ENCODE results near the gene GNA12. TPM values are rescaled to one million over a fixed set of nuclear protein-coding genes. Genes with fewer than 3 reads are reported as not detected.

Gene GNA12
- total and polyA plus RNA-seq, 4 experiments from 2014 or later, result 4.4 to 16.6 (median 12.6) TPM

GRCh38 chr7:2866601-2867000, 22.5 kb upstream of the GNA12 start:
- peak overlapping the region in 3 of 7 donors; percentile 25 to 70 (median 35) for H3K27ac Mint-ChIP-seq
- no peaks in the 10 kb centered on the region for H3K27me3 Mint-ChIP-seq
- ChIA-PET POLR2A (ENCODE audit: partially characterized antibody) (interaction anchor here (1.1 to 1.3 kb wide), 2 partner anchors 22 to 113 kb away, joined by 3 to 4 read pairs; no protein-coding TSS in a partner anchor), CTCF (ENCODE audit: partially characterized antibody) (interaction anchor here (1.0 to 4.7 kb wide), 15 partner anchors 12 to 1030 kb away, joined by 3 to 49 read pairs (median 6); no protein-coding TSS in a partner anchor)
- DNase-seq, result no peak
- peaks cover 35 to 57% (median 46%) of the 10 kb centered on the region in 4 donors for H3K4me1 Mint-ChIP-seq
- Histone ChIP-seq H3K36me3 (ENCODE audit: insufficient read depth, low read length) (no peaks in the 10 kb centered on the region), H3K4me1 (ENCODE audit: insufficient read depth, low read length) (peaks cover 58% of the 10 kb centered on the region), H3K27ac (ENCODE audit: low read depth, low read length) (no peak overlapping the region), H3K4me3 (ENCODE audit: low read length in 2 of 2) (no peak overlapping the region), H3K27me3 (ENCODE audit: insufficient read depth, low read length) (no peaks in the 10 kb centered on the region), H3K9me3 (ENCODE audit: control insufficient read depth in 1 of 2, low read length in 2 of 2) (no peaks in the 10 kb centered on the region)
- peaks cover 0 to 3% (median 0%) of the 10 kb centered on the region in 8 donors for H3K9me3 Mint-ChIP-seq
- no peak overlapping the region for H3K4me3 Mint-ChIP-seq
- intact Hi-C loops (cut with micrococcal nuclease), result loop anchor here (5.0 to 10.0 kb wide), 3 partner anchors 88 to 806 kb away; partner anchors contain the start of gene SDK1
- peaks cover 0 to 2% of the 10 kb centered on the region in 2 donors for H3K36me3 Mint-ChIP-seq

DNA sequence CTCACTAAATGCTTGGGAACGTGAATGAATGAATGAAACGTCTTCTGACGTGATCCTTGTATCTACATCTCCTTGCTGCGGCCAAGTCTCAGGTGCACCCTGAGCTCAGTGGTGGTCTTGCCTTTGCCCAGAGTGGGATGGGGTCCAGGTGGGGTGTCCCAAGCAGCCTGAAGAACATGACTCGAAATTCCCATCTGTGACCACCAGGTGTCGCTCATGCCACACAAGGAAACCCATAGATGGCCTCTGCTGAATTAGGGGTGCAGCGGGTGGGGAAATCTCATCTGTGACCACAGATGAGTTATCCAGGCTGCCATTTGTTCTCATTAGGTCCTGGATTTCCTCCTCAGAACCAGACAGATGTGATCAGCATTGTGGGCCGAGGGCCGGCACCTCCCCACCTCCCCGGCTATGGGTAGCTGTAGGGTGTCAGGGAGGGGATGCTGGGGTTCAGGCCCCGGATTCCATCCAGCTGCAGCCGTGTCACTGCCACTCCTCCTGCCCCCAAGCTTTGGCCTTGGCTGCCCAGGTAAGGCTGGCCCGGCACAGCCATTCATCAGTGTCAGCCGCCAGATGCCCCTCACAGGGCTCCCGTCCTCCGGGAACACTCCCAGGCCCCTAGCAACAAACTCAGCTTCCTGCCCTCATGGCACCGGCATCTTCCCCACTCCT, 21.0 kb upstream of the GNA12 start:
- H3K36me3 Mint-ChIP-seq, result peaks cover 0 to 2% of the 10 kb centered on the region in 2 donors

DNA sequence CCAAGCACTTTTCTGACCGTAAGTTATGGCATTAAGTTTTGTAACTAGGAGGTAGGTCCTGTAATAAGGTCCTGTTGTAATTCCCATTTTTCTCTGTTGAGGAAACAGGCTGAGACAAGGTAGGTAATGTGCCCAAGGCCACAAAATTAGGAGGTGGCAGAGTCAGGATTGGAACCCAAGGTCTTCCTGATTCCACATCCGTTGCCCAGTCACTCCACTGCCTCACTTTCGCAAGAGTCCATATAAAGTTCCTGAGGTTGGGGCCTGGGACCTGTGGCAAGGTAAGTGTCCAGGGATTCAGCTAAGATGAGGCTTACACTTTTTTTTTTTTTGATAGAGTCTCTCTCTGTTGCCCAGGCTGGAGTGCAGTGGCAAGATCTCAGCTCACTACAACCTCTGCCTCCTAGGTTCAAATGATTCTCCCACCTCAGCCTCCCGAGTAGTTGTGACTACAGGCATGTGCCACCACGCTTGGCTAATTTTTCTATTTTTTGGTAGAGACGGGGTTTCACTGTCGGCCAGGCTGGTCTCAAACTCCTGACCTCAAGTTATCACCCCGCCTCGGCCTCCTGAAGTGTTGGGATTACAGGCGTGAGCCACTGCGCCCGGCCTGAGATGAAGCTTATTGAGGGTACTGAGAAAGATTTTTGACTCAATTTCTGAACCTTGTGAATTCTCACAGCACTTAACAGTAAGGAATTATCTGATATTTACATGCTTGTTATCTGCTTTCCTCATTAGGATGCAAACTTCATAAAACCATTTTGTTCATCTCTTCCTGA, 20.3 kb upstream of the GNA12 start:
- Histone ChIP-seq H3K27me3 (ENCODE audit: insufficient read depth, low read length) (no peaks in the 10 kb centered on the region), H3K4me1 (ENCODE audit: insufficient read depth, low read length) (peaks cover 36% of the 10 kb centered on the region), H3K36me3 (ENCODE audit: insufficient read depth, low read length) (no peaks in the 10 kb centered on the region), H3K4me3 (ENCODE audit: low read length in 2 of 2) (peak overlapping the region in 1 of 2 donors; percentile 42), H3K9me3 (ENCODE audit: control insufficient read depth in 1 of 2, low read length in 2 of 2) (no peaks in the 10 kb centered on the region), H3K27ac (ENCODE audit: low read depth, low read length) (no peak overlapping the region)
- H3K4me3 Mint-ChIP-seq, result peak overlapping the region; percentile 38 to 88 (median 80)
- POLR2A ChIA-PET (ENCODE audit: partially characterized antibody), result interaction anchor here (1.0 to 1.1 kb wide), 2 partner anchors 105 to 154 kb away, joined by 3 read pairs; no protein-coding TSS in a partner anchor
- peak in 1 of 5 donors; percentile 17 for DNase-seq
- H3K9me3 Mint-ChIP-seq, result peaks cover 0 to 3% (median 0%) of the 10 kb centered on the region in 8 donors
- peak overlapping the region in 6 of 7 donors; percentile 56 to 97 (median 94) for H3K27ac Mint-ChIP-seq
- intact Hi-C loops (cut with micrococcal nuclease), result loop anchor here (5.0 to 10.0 kb wide), 3 partner anchors 90 to 440 kb away; partner anchors contain the start of gene SDK1
- H3K27me3 Mint-ChIP-seq, result no peaks in the 10 kb centered on the region
- H3K4me1 Mint-ChIP-seq, result peaks cover 21 to 35% (median 31%) of the 10 kb centered on the region in 4 donors
- H3K36me3 Mint-ChIP-seq, result peaks cover 0 to 4% of the 10 kb centered on the region in 2 donors
- CTCF ChIA-PET (ENCODE audit: partially characterized antibody), result interaction anchor here (0.7 to 4.7 kb wide), 30 partner anchors 10 to 1033 kb away, joined by 3 to 49 read pairs (median 4); no protein-coding TSS in a partner anchor

More for the DNA sequence above, 21.0 kb upstream of the GNA12 start:
- peaks cover 44% of the 10 kb centered on the region for H3K4me1 ChIP-seq (ENCODE audit: insufficient read depth, low read length)
- Mint-ChIP-seq H3K27ac (peak overlapping the region; percentile 45 to 94 (median 78)), H3K4me3 (peak overlapping the region in 7 of 8 donors; percentile 64 to 85 (median 75)), H3K9me3 (peaks cover 0 to 3% (median 0%) of the 10 kb centered on the region in 8 donors), H3K4me1 (peaks cover 26 to 43% (median 34%) of the 10 kb centered on the region in 4 donors), H3K27me3 (no peaks in the 10 kb centered on the region)
- no peak overlapping the region for H3K4me3 ChIP-seq (ENCODE audit: low read length in 2 of 2)
- no peaks in the 10 kb centered on the region for H3K9me3 ChIP-seq (ENCODE audit: control insufficient read depth in 1 of 2, low read length in 2 of 2)
- H3K27ac ChIP-seq (ENCODE audit: low read depth, low read length), result no peak overlapping the region
- H3K36me3 ChIP-seq (ENCODE audit: insufficient read depth, low read length), result no peaks in the 10 kb centered on the region
- intact Hi-C loops (cut with micrococcal nuclease), result loop anchor here (1.0 to 10.0 kb wide), 6 partner anchors 90 to 807 kb away; partner anchors contain the start of gene SDK1
- CTCF ChIA-PET (ENCODE audit: partially characterized antibody), result interaction anchor here (0.6 to 4.7 kb wide), 37 partner anchors 11 to 1032 kb away, joined by 3 to 49 read pairs (median 4); no protein-coding TSS in a partner anchor
- peak; percentile 61 to 71 (median 69) for DNase-seq
- POLR2A ChIA-PET (ENCODE audit: partially characterized antibody), result interaction anchor here (0.5 to 1.4 kb wide), 4 partner anchors 13 to 155 kb away, joined by 3 to 5 read pairs (median 3); no protein-coding TSS in a partner anchor
- H3K27me3 ChIP-seq (ENCODE audit: insufficient read depth, low read length), result no peaks in the 10 kb centered on the region

DNA sequence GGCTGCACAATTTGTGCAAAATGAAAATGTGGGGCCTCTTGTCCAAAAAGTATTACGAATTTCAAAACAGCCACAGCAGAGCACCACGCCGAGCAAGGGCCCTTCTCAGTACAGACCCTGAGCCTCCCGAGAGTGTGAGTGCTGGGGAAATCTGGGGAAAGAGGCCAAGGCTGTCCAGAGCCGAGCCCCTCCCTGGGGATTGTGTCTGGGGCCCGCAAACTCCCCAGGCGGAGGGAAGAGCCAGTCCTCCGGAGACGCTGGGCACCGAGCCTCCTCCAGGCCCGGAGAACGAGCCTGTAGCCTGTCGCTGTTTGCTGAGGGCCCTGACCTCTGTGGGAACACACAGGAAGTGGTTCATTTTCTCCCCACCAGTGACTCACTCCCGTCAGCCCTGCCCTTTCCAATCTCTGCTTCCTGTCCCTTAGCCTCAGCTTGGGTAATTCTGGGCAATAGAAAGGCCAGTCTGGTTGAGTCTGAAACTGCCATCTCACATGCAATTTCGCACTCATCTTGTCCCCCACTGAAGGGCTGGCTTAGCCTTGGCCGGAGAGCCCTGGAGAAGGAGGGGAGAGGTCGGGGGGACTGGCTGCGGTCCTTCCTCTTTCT, 19.5 kb upstream of the GNA12 start:
- Mint-ChIP-seq H3K27ac (peak overlapping the region; percentile 56 to 97 (median 94)), H3K36me3 (peaks cover 0 to 4% of the 10 kb centered on the region in 2 donors), H3K4me3 (peak overlapping the region; percentile 64 to 88 (median 78)), H3K4me1 (peaks cover 15 to 28% (median 24%) of the 10 kb centered on the region in 4 donors), H3K27me3 (no peaks in the 10 kb centered on the region), H3K9me3 (peaks cover 0 to 3% (median 0%) of the 10 kb centered on the region in 8 donors)
- DNase-seq, result peak; percentile 57 to 79 (median 64)
- CTCF ChIA-PET (ENCODE audit: partially characterized antibody), result interaction anchor here (0.7 to 4.7 kb wide), 10 partner anchors 18 to 809 kb away, joined by 3 to 49 read pairs (median 4); no protein-coding TSS in a partner anchor
- Histone ChIP-seq H3K4me3 (ENCODE audit: low read length in 2 of 2) (peak overlapping the region in 1 of 2 donors; percentile 42), H3K9me3 (ENCODE audit: control insufficient read depth in 1 of 2, low read length in 2 of 2) (no peaks in the 10 kb centered on the region), H3K4me1 (ENCODE audit: insufficient read depth, low read length) (peaks cover 28% of the 10 kb centered on the region), H3K27ac (ENCODE audit: low read depth, low read length) (peak overlapping the region; percentile 54), H3K36me3 (ENCODE audit: insufficient read depth, low read length) (no peaks in the 10 kb centered on the region), H3K27me3 (ENCODE audit: insufficient read depth, low read length) (no peaks in the 10 kb centered on the region)
- intact Hi-C loops (cut with micrococcal nuclease), result loop anchor here (5.0 to 10.0 kb wide), 3 partner anchors 91 to 441 kb away; partner anchors contain the start of gene SDK1
- POLR2A ChIA-PET (ENCODE audit: partially characterized antibody), result no interaction called here

DNA sequence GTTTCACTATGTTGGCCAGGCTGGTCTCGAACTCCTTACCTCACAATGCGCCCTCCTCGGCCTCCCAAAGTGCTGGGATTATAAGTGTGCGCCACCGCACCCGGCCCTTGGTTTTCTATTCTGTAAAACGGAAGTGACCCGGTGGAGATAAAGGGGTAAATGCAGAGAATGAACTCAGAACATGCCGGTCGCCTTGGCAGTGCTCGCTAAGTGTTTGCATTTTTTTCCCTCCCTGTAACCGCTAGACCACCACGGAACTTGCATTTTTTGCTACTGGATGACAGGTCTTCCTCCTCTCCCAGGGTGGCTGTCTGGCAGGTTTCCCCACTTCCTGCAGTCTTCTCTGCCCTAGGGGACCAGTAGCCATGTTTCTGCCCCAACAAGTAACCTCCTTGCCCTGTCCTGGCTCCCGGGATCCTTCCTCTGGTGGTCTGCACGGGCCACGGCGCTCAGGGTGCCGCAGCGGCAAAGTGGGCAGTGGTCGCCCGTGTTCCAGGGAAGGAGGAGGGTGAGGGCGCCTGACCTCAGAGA, 18.8 kb upstream of the GNA12 start:
- Histone ChIP-seq H3K9me3 (ENCODE audit: control insufficient read depth in 1 of 2, low read length in 2 of 2) (no peaks in the 10 kb centered on the region), H3K4me1 (ENCODE audit: insufficient read depth, low read length) (peaks cover 26% of the 10 kb centered on the region), H3K27me3 (ENCODE audit: insufficient read depth, low read length) (no peaks in the 10 kb centered on the region), H3K36me3 (ENCODE audit: insufficient read depth, low read length) (no peaks in the 10 kb centered on the region), H3K27ac (ENCODE audit: low read depth, low read length) (peak overlapping the region; percentile 54), H3K4me3 (ENCODE audit: low read length in 2 of 2) (no peak overlapping the region)
- Mint-ChIP-seq H3K9me3 (peaks cover 0 to 3% (median 0%) of the 10 kb centered on the region in 8 donors), H3K36me3 (peaks cover 0 to 4% of the 10 kb centered on the region in 2 donors), H3K4me1 (peaks cover 15 to 28% (median 24%) of the 10 kb centered on the region in 4 donors), H3K4me3 (peak overlapping the region in 6 of 8 donors; percentile 3 to 84 (median 66)), H3K27me3 (no peaks in the 10 kb centered on the region), H3K27ac (peak overlapping the region; percentile 19 to 96 (median 70))
- ChIA-PET POLR2A (ENCODE audit: partially characterized antibody) (no interaction called here), CTCF (ENCODE audit: partially characterized antibody) (no interaction called here)
- no peak for DNase-seq
- intact Hi-C loops (cut with micrococcal nuclease), result loop anchor here (5.0 to 10.0 kb wide), 3 partner anchors 92 to 442 kb away; partner anchors contain the start of gene SDK1

GRCh38 chr7:2861509-2861908, 17.4 kb upstream of the GNA12 start:
- no peaks in the 10 kb centered on the region for H3K9me3 ChIP-seq (ENCODE audit: control insufficient read depth in 1 of 2, low read length in 2 of 2)
- no peak overlapping the region for H3K4me3 Mint-ChIP-seq
- no peak overlapping the region for H3K27ac Mint-ChIP-seq
- H3K27me3 ChIP-seq (ENCODE audit: insufficient read depth, low read length), result no peaks in the 10 kb centered on the region
- no peak for DNase-seq
- ChIA-PET CTCF (ENCODE audit: partially characterized antibody) (interaction anchor here (1.0 kb wide), 1 partner anchor 152 kb away, joined by 3 read pairs; no protein-coding TSS in a partner anchor), POLR2A (ENCODE audit: partially characterized antibody) (no interaction called here)
- no peaks in the 10 kb centered on the region for H3K36me3 ChIP-seq (ENCODE audit: insufficient read depth, low read length)
- peaks cover 0 to 3% (median 0%) of the 10 kb centered on the region in 8 donors for H3K9me3 Mint-ChIP-seq
- no peaks in the 10 kb centered on the region for H3K27me3 Mint-ChIP-seq
- H3K4me1 Mint-ChIP-seq, result peaks cover 15 to 30% (median 23%) of the 10 kb centered on the region in 4 donors
- intact Hi-C loops (cut with micrococcal nuclease), result loop anchor here (5.0 to 10.0 kb wide), 3 partner anchors 93 to 443 kb away; partner anchors contain the start of gene SDK1
- no peak overlapping the region for H3K4me3 ChIP-seq (ENCODE audit: low read length in 2 of 2)
- H3K4me1 ChIP-seq (ENCODE audit: insufficient read depth, low read length), result peaks cover 26% of the 10 kb centered on the region
- no peak overlapping the region for H3K27ac ChIP-seq (ENCODE audit: low read depth, low read length)
- H3K36me3 Mint-ChIP-seq, result peaks cover 0 to 3% of the 10 kb centered on the region in 2 donors
